Activated CD4-positive, CD25-positive, alpha-beta regulatory T cell treated with anti-CD3 and anti-CD28 coated beads, Interleukin-2, amount 50 U/mL, for 24 hours (primary cell): Measurements from ENCODE around the gene FAM124B.

Experiments
- ATAC-seq, 2 donors: fragments of 150-1000 bp; cut with Tn5 transposase; one replicate each; pipeline ENCODE4 v1.10.0; 2021; ENCODE audit warnings: mild to moderate bottlenecking in 1 of 2, moderate library complexity in 1 of 2

FAM124B gene

GRCh38 chr2:224401641-224402342 is at the start of gene FAM124B:
TSS of gene FAM124B (minus strand) at chr2:224402107. CDS start at chr2:224401768, 339 bp downstream.
- ATAC-seq, result peak; percentile 66 to 81

- peak; percentile 17 to 28 for ATAC-seq
These were observed 47.6 kb upstream of the FAM124B start for GRCh38 chr2:224449212-224450147.

- ATAC-seq, result no peak
These were observed 46.3 kb upstream of the FAM124B start for GRCh38 chr2:224448236-224448635.

- ATAC-seq, result no peak
These were observed 42.9 kb upstream of the FAM124B start for GRCh38 chr2:224444783-224445182.

- ATAC-seq, result no peak
These were observed 42.1 kb upstream of the FAM124B start for GRCh38 chr2:224444021-224444420.

GRCh38 chr2:224442071-224442967 is 40.4 kb upstream of the FAM124B start:
- ATAC-seq, result peak in 1 of 2 donors; percentile 28

GRCh38 chr2:224440988-224441387 is 39.1 kb upstream of the FAM124B start:
- no peak for ATAC-seq

GRCh38 chr2:224438726-224439125 is 36.8 kb upstream of the FAM124B start:
- no peak for ATAC-seq

- ATAC-seq, result peak; percentile 48 to 53
These were observed 34.7 kb upstream of the FAM124B start for GRCh38 chr2:224436634-224437033.

- ATAC-seq, result no peak
These were observed 32.7 kb upstream of the FAM124B start for GRCh38 chr2:224434618-224435017.

GRCh38 chr2:224433442-224433841 is 31.5 kb upstream of the FAM124B start:
- no peak for ATAC-seq

- ATAC-seq, result no peak
These were observed 30.2 kb upstream of the FAM124B start for GRCh38 chr2:224432003-224432579.

GRCh38 chr2:224429441-224429810 is 27.5 kb upstream of the FAM124B start:
- no peak for ATAC-seq

GRCh38 chr2:224428787-224429440 is 27.0 kb upstream of the FAM124B start:
- ATAC-seq, result no peak

GRCh38 chr2:224427471-224427870 is 25.6 kb upstream of the FAM124B start:
- no peak for ATAC-seq

- no peak for ATAC-seq
These were observed 24.7 kb upstream of the FAM124B start for GRCh38 chr2:224426656-224427055.

GRCh38 chr2:224421065-224421464 is 19.2 kb upstream of the FAM124B start:
- ATAC-seq, result no peak

GRCh38 chr2:224417947-224418346 is 16.0 kb upstream of the FAM124B start:
- no peak for ATAC-seq

- no peak for ATAC-seq
These were observed 15.4 kb upstream of the FAM124B start for GRCh38 chr2:224417361-224417729.

- no peak for ATAC-seq
These were observed 14.9 kb upstream of the FAM124B start for GRCh38 chr2:224416656-224417360.

GRCh38 chr2:224413381-224413780 is 11.5 kb upstream of the FAM124B start:
- no peak for ATAC-seq
